ENCODE data around the gene HOOK1. TPM values are rescaled to one million over a fixed set of nuclear protein-coding genes. Genes with fewer than 3 reads are reported as not detected.

HOOK1 gene
- total and polyA plus RNA-seq, 12 donors = 0.61 to 6.1 (median 3.0) TPM

DNA sequence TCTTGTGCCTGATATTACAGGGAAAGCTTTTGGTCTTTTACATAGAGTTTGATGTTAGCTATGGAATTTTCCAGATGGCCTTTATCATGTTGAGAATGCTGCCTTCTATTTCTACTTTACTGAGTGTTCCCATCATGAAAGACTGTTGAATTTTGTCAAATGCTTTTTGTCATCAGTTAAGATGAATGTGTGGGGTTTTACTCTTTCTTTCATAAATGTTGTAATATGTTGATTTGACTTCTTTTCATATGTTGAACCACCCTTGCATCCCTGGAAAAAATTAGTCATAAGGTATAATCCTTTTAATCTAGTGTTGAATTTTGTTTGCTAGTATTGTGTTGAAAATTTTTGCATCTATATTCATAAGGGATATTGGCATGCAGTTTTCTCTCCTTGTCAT is 16.1 kb upstream of the HOOK1 start:
- no peaks in the 10 kb centered on the region for H3K4me1 ChIP-seq
- TF ChIP-seq, protein P1, sequence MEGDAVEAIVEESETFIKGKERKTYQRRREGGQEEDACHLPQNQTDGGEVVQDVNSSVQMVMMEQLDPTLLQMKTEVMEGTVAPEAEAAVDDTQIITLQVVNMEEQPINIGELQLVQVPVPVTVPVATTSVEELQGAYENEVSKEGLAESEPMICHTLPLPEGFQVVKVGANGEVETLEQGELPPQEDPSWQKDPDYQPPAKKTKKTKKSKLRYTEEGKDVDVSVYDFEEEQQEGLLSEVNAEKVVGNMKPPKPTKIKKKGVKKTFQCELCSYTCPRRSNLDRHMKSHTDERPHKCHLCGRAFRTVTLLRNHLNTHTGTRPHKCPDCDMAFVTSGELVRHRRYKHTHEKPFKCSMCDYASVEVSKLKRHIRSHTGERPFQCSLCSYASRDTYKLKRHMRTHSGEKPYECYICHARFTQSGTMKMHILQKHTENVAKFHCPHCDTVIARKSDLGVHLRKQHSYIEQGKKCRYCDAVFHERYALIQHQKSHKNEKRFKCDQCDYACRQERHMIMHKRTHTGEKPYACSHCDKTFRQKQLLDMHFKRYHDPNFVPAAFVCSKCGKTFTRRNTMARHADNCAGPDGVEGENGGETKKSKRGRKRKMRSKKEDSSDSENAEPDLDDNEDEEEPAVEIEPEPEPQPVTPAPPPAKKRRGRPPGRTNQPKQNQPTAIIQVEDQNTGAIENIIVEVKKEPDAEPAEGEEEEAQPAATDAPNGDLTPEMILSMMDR (IDR thresholded peaks at IDR 0.05) = no peak
- intact Hi-C loops (cut with DNase I) = no loop called here
- H3K27ac ChIP-seq = no peak overlapping the region
- no peaks in the 10 kb centered on the region for H3K36me3 ChIP-seq
- DNase-seq = no peak
- ATAC-seq = no peak
- H3K4me3 ChIP-seq = no peak overlapping the region
- H3K27me3 ChIP-seq = no peaks in the 10 kb centered on the region
- peaks cover 0 to 29% (median 5%) of the 10 kb centered on the region in 11 donors for H3K9me3 ChIP-seq

DNA sequence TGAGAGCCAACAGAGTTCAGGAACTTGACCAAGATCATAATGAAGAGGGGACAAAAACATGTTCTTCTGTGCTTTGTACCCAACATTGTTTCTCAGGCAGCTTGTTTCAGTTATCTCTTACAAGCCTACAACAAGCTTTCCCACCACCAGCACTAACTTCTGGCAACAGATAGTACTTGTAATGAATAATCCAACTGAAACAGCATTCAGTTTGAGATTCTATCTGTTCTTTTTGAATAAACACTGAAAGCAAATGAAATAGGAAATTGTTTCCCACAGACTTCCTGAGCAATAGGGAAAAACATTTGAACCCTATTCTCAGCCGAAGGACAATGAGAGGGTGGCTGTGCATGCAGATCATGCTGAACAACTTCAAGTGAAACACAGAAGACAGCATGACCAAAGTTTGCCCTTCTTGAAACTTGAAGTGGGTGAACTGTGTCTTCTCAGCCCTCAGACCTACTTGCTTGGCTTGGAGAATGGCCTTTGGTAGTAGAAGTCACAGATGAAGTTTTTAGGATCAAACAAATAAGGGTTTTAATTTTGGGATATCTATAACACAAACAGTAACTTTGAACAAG is 11.2 kb upstream of the HOOK1 start:
- Histone ChIP-seq H3K9me3 (peaks cover 0 to 3% (median 0%) of the 10 kb centered on the region in 11 donors), H3K36me3 (no peaks in the 10 kb centered on the region), H3K4me3 (no peak overlapping the region), H3K27me3 (no peaks in the 10 kb centered on the region), H3K4me1 (no peaks in the 10 kb centered on the region), H3K27ac (no peak overlapping the region)
- no peak for ATAC-seq
- intact Hi-C loops (cut with DNase I) = no loop called here
- no peak for DNase-seq
- 53 to 79% methylated on average over 1 of the region's 1 CpG for WGBS, 2 donors
- TF ChIP-seq, protein P1 (IDR thresholded peaks at IDR 0.05) = no peak

DNA sequence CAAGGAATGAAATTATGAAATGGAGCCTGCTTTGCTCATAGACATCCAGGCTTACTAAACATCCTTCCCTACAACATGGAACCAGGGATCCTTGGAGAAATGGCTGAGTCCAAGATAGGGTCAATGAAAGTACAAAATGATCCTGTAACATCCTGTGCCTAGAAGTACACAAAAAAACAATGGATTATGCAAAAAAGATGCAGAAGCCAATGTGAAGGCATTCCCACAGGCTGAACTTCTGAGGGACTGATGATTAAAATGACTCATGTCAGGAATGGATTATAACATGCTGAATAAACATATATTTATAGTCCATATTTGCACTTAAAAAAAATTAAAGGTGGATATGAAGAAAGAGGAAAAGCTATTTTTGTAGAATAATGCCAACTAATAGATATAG is 10.4 kb upstream of the HOOK1 start:
- Histone ChIP-seq H3K9me3 (peaks cover 0 to 3% (median 0%) of the 10 kb centered on the region in 11 donors), H3K27ac (no peak overlapping the region), H3K27me3 (no peaks in the 10 kb centered on the region), H3K4me3 (no peak overlapping the region), H3K4me1 (no peaks in the 10 kb centered on the region), H3K36me3 (no peaks in the 10 kb centered on the region)
- DNase-seq (no peak), ATAC-seq (no peak)
- TF ChIP-seq, protein P1 (IDR thresholded peaks at IDR 0.05) = no peak
- intact Hi-C loops (cut with DNase I) = no loop called here

DNA sequence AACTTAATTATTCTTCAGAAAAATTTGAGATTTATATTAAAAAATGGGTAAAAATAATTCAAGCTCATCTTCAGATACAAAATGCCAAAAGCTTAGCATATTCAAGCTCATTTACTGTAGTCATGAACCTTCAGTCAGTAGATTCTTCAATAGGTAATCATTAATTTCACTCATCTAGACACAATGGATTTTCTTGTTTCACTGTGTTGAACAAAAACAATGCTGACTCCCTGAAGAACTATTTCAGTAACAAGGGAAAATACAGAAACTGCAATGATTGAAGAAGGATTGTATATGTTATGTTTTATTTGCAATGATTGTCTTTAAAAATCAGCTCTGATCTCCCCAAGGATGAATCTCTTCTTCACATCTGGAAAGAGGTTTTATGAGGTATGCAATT is 9.2 kb upstream of the HOOK1 start:
- peaks cover 0 to 2% (median 0%) of the 10 kb centered on the region in 7 donors for H3K27me3 ChIP-seq
- H3K4me1 ChIP-seq = no peaks in the 10 kb centered on the region
- no peak overlapping the region for H3K27ac ChIP-seq
- no peak for ATAC-seq
- peaks cover 0 to 3% (median 0%) of the 10 kb centered on the region in 11 donors for H3K9me3 ChIP-seq
- DNase-seq = no peak
- TF ChIP-seq, protein P1 (IDR thresholded peaks at IDR 0.05) = no peak
- H3K4me3 ChIP-seq = no peak overlapping the region
- intact Hi-C loops (cut with DNase I) = no loop called here
- no peaks in the 10 kb centered on the region for H3K36me3 ChIP-seq
